Kidney glomerular epithelial cell (primary cell): ENCODE data around the gene GALM.
"Not testable (repeated sequence)": the region's sequence is repeated elsewhere in the genome, so short reads cannot be mapped to it uniquely, and the experiment has no call there.

ENCODE experiments used
- DNase-seq: peaks from one replicate; lab custom pipeline; 2025; lab: John Stamatoyannopoulos, UW

The GALM gene

DNA sequence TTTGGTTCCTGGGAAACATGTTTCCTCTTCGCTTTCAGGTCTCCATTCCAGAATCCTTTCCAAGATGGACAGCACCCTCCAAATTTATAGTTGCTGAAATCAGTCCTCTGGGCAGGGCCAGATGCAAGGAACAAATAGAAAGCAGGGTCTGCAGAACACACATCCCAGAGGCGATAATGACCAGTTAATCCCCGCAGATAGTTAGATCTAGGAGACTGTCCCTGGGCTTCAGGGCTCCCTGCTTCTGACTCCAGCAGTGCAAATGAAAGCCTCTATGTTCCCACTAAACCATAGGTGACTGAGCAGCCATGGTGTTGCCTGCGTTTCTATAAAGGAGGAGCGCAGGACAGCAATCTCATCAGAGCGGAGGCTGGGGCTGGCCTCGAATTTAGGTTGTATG, 46.5 kb downstream of the GALM start:
- DNase-seq: no peak

DNA sequence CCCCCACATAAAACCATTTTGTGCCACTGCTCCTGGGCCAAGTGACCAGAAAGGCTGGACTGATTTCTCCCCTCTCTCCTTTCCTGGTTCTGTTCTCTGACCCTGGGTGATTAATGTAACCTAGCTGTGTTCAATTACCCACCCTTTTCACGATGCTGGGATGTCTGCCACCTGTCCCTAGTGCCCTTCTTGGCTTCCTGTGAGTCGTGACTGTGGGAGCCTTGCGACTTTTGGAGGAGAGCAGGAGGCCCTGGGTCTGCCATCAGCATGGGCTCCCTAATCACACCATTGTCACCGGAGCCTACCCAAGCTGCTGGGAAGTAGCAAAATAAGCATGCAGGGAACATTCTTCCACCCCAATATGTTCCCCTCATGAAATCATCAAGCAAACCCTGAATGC, 47.0 kb downstream of the GALM start:
- no peak for DNase-seq

DNA sequence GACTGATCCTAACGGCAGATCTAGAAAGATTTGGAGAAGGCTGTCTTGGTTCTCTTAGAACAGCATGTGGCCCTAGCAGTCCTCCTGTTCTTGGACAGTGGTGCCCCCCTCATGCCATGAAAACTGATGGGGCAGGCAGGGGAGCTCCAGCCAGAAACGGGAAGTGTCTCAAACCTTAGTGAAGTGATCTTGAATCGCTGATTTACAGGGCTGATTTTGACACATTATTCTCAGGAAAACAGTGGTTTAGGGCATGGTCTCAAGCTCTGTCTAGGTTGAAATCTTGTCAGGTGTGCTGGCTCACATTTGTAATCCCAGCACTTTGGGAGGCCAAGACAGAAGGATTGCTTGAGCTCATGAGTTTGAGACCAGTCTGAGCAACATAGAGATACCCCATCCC, 47.4 kb downstream of the GALM start:
- DNase-seq: no peak

DNA sequence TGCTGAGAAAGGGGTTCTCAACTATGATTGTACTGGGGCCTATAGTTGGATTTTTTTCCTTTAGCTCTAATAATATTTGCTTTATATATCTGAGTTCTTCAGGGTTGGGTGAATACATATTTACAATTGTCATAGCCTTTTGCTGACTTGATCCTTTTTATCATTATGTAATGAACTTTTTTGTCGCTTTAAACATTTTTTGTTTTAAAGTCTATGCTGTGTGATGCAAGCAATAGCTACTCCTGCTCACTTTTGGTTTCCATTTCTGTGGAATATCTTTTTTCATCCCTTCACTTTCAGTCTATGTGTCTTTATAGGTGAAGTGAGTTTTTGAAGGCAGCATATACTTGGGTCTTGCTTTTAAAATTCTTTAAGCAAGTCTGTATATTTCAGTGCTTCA, 49.0 kb downstream of the GALM start:
- not testable (repeated sequence) for DNase-seq

DNA sequence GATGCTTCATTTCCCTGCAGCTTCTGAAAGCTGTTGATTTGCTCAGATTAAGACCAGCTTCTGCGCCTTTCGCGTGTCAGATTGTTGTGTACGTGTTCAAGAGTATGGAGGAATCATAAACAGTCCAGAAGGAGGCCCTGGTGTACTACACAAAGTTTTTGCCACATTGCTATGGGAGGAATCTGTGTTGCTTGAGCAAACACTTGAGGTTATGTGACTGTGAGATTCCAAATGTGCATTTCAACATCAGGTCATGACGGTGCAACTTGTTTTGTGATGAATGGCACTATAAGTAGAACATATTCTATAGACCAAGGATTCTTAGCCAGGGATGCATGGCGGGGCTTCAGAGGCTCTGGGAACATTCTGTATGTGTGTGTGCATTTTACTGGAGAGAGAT, 50.3 kb downstream of the GALM start:
- DNase-seq: no peak

DNA sequence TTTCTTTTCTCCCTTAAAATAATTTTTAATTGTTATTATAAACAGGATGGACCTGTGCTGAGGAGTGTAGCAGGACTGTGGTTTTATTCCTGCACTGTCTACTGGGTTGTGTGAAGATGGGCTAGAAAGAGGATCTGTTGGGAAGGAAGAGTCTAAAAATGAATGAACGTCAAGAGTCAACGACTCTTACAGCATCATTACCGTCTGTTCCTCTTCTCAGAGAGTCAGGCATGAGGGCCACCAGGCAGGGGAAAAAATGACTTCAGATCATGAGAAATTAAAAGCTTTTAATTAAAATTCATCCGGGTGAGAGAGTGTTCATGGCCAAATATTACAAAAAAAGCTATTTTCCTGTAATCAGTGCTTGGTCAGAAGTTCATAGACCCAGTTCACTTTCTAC, 52.7 kb downstream of the GALM start:
- DNase-seq: no peak

DNA sequence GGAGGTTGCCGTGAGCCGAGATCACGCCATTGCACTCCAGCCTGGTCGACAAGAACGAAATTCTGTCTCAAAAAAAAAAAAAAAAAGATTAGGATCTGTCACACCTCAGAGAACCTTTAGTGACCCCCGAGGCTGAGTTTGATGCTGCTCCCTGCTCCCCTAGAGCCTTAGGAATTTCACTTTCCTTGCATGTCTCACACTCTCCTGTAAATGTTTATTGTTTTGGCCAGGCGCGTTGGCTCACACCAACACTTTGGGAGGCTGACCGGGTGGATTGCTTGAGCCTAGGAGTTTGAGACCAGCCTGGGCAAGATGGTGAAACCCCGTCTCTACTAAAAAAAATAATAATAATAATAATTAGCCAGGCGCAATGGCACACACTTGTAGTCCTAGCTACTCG, 53.8 kb downstream of the GALM start:
- DNase-seq: no peak

DNA sequence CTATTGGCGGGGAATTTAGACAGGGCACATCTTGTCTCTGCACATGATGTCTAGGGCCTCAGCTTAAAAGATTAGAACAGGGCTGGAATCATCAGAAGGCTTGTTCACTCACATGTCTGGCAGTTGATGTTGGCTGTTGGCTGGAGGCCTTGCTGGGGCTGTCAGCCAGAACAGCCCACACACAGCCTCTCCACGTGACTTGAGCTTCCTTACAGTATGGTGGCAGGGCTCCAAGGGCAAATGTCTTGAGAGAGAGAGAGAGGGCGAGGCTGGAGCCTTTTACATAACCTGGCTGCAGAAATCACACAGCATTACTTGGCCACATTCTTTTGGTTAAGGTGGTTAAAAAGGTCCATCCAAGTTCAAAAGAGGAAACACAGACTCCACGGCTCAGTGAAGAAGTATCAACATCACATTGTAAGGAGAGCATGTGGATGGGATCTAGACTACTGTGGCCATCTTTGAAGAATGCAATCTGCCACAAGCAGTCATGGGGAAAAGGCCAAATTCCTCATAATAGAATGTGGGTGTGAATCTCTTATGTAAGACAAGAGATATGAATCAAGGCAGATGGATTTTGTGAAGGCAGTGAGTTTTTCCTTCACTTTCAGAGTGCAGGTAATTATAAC, 54.8 kb downstream of the GALM start:
- DNase-seq: peak; percentile 100

DNA sequence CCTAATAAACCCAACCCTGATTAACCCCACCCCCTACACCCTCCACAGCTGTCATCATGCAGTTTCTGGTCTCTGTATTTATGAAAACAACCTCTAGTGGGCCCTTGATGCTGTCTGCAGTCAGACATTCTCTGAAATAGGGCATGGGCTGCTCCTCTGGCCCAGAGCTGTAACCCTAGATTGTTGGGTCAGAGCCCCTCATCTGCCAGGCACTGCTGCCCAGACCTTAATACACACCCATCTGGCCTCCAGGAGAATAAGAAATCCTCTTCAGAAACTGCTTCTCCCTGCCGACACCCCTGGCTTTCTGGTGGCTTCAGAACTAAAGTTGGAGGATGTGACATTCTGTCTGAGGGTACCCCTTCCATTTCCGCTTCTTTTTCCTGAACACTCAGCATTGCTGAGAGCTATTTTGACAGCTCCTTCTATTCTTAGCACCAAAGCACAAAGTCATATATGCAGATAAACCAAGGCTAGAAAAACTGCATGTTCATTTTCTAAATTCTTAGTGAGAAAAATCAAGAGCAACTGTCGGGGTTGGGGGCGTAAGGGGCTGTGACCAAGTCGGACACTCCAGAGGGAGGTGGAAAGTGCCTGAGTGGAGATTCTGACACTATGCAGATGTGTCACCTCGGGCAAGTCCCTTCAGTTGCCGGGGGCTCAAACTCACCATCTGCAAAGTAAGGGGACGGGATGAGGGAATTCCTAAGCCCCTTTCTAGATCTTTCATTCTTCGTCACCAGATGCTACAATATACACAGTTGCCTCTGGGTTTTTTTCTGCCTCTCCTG, 56.6 kb downstream of the GALM start:
- DNase-seq: no peak

DNA sequence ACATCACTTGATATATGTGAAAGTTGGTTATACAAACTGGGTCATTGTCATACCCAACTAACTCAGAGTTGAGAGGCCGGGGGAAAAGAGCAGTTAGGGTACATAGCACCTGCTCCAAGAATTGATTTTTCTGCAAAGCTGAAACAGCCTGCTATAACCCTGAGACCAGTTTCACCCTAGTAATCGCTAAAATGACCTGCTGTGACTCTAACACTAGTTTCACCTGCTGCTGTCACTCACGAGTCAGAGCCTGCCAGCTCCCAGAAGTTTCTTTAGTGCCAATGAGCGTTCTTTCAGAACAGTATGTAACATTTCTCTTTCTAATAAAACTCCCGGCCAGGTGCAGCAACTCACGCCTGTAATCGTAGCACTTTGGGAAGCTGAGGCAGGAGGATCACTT, 57.3 kb downstream of the GALM start:
- DNase-seq: no peak

DNA sequence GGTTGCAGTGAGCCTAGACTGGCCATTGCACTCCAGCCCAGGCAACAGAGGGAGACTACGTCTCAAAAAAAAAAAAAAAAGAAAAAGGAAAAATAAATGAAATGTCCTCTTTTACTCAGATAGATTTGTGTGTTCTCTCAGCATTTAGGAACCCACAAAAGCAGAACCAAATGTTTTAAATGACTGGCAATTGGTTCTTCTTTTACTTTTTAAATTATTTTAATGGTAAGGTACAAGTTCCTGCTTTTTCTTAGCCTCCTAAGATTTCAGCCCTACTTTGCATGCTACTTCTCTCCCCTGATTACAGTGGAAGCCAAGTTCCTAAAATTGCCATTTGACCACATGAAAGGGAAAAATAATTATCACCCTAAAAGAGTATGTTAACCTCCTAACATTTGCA, 61.7 kb downstream of the GALM start:
- DNase-seq: no peak

DNA sequence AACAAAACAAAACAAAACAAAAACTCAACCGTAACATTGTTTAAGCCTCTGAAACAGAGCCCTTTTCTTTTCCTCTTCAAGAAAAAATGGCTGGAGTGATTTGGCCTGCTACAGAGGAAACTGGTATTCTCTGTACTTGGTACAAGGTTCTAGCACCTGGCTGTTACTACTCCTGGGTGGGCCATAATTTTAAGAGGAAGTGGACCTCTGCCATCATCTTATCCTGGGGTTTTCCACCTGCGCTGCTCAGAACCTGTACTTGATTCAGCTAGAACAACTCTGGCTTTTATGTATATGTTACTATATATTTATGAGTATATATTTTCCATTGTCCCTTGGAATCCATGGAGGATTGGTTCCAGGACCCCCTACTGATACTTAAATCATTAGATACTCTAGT, 62.8 kb downstream of the GALM start:
- DNase-seq: no peak

DNA sequence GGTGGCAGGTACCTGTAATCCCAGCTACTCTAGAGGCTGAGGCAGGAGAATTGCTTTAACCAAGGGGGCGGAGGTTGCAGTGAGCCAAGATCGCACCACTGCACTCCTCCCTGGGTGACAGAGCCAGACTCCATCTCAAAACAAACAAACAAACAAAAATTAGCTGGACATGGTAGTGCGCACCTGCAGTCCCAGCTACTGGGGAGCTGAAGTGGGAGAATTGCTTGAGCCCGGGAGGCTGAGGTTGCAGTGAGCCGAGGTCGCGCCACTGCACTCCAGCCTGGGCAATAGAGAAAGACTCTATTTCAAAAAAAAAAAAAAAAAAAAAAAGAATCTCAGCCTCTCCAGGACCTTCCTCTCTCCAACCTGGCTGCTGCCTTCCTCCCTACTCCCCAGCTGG, 65.2 kb downstream of the GALM start:
- DNase-seq: no peak

DNA sequence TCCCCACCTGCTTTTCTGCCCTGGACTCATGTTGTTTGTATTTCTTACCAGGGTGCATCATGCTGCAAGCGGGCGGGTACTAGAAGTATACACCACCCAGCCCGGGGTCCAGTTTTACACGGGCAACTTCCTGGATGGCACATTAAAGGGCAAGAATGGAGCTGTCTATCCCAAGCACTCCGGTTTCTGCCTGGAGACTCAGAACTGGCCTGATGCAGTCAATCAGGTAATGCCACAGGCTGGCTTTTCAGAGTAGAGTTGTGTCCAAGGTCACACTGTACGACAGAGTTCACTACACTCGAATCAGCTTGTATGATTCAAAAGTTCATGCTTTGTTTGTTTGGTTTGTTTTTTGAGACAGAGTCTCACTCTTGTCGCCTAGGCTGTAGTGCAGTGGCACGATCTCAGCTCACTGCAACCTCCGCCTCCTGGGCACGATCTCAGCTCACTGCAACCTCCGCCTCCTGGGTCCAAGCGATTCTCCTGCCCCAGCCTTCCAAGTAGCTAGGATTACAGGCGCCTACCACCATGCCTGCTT, 65.8 kb downstream of the GALM start:
- DNase-seq: no peak

DNA sequence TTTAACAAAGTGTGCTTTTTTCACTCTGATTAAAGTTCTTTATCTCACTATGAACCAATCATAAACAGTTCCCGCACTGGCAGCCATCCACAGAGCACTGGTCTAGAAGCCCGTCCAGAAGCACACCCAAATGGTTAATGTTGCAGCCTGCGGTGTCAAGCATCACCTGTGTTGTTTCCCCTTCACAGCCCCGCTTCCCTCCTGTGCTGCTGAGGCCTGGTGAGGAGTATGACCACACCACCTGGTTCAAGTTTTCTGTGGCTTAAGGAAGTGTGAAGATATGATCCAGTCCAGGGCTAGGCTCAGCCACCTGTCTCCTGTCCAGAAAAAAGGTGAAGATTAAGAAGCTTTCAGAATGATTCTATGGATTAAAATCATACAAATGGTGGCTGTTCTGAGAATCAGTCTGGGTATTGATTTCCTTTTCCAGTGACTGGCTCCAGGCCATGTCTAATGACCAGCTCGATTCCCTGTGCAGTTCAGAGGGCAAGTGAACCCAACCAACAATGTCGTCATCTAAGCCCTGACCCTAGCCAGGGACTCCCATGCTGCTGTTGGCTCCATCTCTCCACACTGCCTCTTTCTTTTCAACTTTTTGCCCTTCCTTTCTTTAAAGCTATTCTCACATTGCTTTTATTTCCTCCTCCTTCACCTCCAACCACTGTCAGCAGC, 67.5 kb downstream of the GALM start:
- no peak for DNase-seq

DNA sequence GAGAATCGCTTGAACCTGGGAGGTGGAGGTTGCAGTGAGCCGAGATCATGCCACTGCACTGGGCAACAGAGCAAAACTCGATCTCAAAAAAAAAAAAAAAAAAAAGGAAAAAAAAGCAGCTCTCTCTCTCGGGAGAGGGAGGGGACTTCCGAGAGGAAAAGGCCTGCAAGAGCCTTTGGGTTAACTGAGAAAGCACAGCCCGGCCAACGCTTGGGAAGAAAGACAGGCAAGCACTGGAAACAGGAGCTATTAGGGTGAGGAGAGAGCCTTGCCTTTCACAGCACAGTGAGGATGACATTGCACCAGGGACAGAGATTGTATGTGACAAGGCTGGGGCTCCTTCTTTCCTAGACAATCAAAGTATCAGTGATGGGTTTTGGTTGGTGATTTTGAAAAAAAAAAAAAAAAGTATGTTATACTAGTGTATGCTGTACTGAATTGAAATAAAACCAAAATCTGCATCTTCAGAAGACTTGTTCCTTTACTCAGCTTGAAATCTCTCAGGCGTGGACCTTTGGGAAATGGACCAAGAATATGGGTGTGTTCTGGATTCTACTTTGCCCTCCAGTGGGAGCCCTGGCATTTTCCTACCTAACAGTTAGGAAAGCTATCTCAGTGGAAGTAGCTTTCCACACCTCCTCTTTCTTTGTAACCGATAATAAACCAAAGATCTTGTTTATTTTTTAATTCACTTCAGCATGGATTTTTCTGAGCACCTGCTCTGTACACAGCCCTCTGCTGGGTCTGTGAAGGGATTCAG, 68.6 kb downstream of the GALM start:
- DNase-seq: no peak

DNA sequence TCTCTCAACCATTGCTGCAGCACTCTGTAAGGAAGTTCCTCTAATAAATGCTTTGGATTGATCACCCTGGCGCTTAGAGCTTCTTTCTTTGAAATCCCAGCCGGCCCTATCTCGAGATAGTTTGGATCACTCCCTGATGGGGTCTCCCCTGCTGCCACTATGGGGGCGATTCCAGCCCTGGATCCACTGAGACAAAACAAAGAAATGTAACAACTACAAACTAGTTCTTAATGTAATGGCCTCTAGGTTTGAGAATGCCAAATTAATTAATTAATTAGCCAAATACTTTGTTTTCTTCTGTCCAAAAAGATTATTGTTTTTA, 70.0 kb downstream of the GALM start:
- DNase-seq: no peak

DNA sequence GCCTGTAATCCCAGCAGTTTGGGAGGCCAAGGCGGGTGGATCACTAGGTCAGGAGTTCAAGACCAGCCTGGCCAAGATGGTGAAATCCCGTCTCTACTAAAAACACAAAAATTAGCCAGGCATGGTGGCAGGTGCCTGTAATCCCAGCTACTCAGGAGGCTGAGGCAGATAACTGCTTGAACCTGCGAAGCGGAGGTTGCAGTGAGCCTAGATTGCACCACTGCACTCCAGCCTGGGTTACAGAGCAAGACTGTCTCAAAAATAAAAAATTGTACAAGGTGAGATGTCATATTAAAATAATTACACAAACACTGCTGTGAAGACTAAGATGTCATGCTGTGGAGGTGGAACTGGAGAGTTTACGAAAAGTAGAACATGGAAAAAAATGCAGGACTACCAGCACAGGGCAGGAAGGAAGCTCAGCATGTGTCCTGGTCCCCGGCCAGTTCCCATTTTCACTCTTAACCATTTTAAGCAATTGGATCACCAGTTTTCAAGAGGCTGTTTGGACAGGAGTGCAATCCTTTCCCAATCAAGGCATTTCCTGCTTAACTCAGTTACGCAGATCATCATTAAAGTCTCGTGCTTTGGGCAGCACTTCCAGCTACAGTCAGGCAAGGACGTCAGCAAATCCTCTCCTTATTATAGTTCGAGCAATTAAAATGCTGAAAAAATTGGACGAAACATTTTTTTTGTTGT, 71.2 kb downstream of the GALM start:
- not testable (repeated sequence) for DNase-seq

DNA sequence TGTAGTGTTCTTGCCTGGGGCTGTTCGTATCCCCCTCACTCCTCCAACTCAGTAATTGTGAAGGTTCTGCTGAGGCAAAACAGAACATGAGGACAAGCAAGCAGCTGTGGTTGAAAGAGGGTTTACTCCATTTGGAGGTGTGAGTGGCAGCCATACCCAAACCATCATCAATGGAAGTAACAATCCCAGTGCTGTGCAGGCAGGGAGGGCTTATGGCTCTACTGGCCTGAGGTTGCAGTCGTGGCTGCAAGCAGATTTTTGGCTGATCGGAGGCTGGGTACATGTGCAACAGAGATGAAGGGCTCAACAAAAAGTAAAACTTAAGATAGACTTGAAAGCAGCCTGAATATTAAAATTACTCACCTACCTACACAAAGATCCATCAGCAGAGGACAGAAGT, 72.0 kb downstream of the GALM start:
- DNase-seq: no peak

DNA sequence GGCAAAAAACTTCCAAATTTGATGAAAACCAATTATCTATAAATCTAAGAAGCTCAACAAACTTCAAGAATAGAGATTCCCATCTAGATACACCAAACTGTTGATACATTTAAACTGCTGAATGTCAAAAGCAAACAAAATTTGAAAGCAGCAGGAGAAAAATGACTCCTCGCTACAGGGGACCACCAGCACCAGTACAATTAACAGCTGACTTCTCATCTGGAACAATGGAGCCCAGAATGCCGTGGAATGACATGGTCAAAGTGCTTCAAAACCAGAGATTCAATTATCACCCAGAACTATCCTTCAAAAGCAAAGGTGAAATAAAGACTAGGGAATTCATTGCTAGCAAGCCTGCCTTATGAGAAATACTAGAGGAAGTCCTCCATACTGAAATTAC, 73.6 kb downstream of the GALM start:
- DNase-seq: no peak

DNA sequence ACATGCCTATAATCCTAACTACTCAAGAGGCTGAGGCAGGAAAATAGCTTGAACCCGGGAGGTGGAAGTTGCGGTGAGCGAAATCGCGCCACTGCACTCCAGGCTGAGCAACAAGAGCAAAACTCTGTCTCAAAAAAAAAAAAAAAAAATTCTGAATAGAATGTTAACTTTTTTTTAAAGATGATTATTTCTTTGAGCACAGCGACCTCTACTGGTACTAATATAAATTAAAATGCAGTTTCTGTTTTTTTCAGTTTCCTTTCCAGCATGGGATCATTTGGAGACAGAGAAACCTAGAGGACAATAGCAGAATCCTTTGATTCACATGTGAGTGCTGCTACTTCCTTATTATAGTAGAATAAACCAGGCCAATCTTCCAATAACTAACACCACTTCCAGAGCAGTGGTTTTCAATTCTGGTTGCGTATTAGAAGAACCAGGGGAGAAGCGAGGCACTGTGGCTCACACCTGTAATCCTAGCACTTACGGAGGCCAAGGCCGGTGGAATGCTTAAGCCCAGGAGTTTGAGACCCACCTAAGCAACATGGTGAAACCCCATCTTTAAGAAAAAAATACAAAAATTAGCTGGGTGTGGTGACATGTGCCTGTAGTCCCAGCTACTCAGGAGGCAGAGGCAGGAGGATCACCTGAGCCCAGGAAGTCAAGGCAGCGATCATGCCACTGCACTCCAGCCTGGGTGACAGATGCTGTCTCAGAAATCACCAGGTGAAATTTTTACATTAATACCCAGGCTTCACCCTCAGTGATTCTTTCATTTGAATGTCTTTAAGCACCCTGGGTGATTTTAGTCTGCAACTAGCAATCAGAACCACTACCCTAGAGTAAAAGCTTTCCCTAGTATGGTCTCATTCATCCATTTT, 75.2 kb downstream of the GALM start:
- peak; percentile 73 for DNase-seq
